ENCODE measurements around the gene SAMD4A. TPM values are rescaled to one million over a fixed set of nuclear protein-coding genes. Genes with fewer than 3 reads are reported as not detected.

Gene SAMD4A
- total RNA-seq, 2 experiments from 2014 or later = 2.4 to 2.6 TPM

DNA sequence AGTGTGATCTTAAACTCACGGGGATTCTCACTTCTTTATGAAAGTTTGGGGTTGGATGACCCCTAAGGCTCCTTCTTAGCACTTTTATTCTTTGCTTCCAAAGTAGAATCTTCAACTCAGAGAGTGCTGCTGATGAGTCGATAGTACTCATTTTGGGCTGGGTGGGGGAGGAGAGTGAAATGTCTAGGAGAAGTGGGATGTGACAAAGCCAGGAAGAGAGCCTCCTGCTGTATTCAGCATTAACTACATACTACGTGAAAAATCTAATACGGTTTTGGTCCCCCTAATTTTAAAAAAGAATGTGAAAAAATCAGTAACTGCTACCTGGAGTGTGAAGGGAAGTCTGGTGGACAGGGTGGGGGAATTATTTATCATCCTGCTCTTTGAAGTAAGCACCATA lies 148.3 kb downstream of the SAMD4A start:
- DNase-seq = no peak
- Mint-ChIP-seq H3K9me3 (no peaks in the 10 kb centered on the region), H3K36me3 (no peaks in the 10 kb centered on the region), H3K4me1 (ENCODE audit: low read depth) (peaks cover 17% of the 10 kb centered on the region), H3K4me3 (no peak overlapping the region), H3K27me3 (peaks cover 4% of the 10 kb centered on the region), H3K27ac (no peak overlapping the region)
- intact Hi-C loops (cut with micrococcal nuclease) = no loop called here
- ChIA-PET POLR2A (no interaction called here), CTCF (no interaction called here)

GRCh38 chr14:54715811-54716210 lies 148.9 kb downstream of the SAMD4A start:
- CTCF ChIA-PET = no interaction called here
- no peak for DNase-seq
- intact Hi-C loops (cut with micrococcal nuclease) = no loop called here
- POLR2A ChIA-PET = no interaction called here
- H3K36me3 Mint-ChIP-seq = no peaks in the 10 kb centered on the region
- H3K9me3 Mint-ChIP-seq = no peaks in the 10 kb centered on the region
- peaks cover 5% of the 10 kb centered on the region for H3K27me3 Mint-ChIP-seq
- no peak overlapping the region for H3K27ac Mint-ChIP-seq
- H3K4me1 Mint-ChIP-seq (ENCODE audit: low read depth) = peaks cover 17% of the 10 kb centered on the region
- no peak overlapping the region for H3K4me3 Mint-ChIP-seq

DNA sequence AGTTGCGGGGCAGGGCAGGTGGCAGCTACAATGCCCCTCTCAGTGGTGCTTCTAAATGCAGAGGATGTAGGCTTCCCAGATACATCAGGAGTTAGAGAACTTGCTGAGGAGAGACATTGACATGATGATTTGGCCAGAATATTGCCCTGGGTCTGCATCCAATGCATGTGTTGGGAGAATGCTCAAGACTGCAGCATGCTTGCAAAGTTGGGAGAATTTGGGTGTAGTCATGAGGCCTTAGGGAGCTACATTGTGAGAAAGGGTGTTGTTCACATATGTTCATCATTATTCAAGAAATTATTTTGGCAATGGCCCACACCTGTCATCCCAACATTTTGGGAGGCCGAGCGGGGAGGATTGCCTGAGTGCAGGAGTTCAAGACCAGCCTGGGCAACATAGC lies 149.9 kb downstream of the SAMD4A start:
- Mint-ChIP-seq H3K27ac (no peak overlapping the region), H3K9me3 (no peaks in the 10 kb centered on the region), H3K27me3 (peaks cover 5% of the 10 kb centered on the region), H3K36me3 (no peaks in the 10 kb centered on the region), H3K4me1 (ENCODE audit: low read depth) (peaks cover 9% of the 10 kb centered on the region), H3K4me3 (no peak overlapping the region)
- CTCF ChIA-PET = interaction anchor here (1.4 to 2.9 kb wide), 2 partner anchors 57 to 153 kb away, joined by 4 to 7 read pairs; no protein-coding TSS in a partner anchor
- POLR2A ChIA-PET = no interaction called here
- DNase-seq = no peak
- intact Hi-C loops (cut with micrococcal nuclease) = no loop called here

DNA sequence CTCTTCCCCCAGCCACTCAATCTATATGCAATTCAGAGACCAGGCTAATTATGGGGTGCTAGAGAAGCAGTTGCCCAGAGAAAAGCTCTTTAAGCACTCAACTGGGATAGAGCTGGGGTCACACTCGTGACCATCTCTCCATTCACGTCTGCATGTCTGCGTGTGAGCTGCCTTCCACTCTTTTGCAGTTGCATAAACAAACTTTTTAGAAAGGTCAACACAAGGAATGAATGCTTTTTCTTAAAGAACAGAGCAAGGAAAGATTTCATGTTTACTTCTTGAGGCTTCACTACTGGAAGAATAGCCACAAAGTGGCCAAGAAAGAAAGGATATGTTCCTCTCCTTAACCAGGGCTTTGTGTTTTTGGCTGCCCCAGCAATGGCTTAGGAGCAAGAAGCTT lies 151.1 kb downstream of the SAMD4A start:
- Mint-ChIP-seq H3K4me1 (ENCODE audit: low read depth) (no peaks in the 10 kb centered on the region), H3K4me3 (no peak overlapping the region), H3K9me3 (no peaks in the 10 kb centered on the region), H3K36me3 (no peaks in the 10 kb centered on the region), H3K27ac (no peak overlapping the region), H3K27me3 (peaks cover 5% of the 10 kb centered on the region)
- no peak for DNase-seq
- intact Hi-C loops (cut with micrococcal nuclease) = no loop called here
- ChIA-PET CTCF (interaction anchor here (0.6 to 2.9 kb wide), 4 partner anchors 55 to 154 kb away, joined by 3 to 7 read pairs (median 4); no protein-coding TSS in a partner anchor), POLR2A (no interaction called here)

DNA sequence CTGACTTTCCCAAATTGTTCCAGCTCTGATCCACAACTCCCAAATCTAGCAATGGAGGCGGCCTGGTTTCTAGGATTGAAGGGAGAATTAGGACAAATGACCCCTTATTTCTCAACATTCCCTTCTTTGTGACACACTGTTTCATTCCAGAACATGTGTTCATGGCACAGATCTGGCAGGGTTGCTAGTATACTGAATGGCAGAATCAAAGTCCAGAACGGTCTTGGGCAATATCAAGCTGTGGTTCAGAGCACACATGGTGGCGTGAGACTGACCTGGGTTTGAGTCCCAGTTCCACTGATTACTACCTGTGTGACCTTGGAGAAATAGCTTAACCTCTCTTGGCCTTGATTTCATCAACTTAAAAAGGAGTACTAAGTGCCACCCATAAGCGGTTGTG lies 152.5 kb downstream of the SAMD4A start:
- intact Hi-C loops (cut with micrococcal nuclease) = no loop called here
- ChIA-PET POLR2A (no interaction called here), CTCF (interaction anchor here (2.9 kb wide), 1 partner anchor 54 kb away, joined by 7 read pairs; no protein-coding TSS in a partner anchor)
- no peaks in the 10 kb centered on the region for H3K4me1 Mint-ChIP-seq (ENCODE audit: low read depth)
- peaks cover 9% of the 10 kb centered on the region for H3K27me3 Mint-ChIP-seq
- DNase-seq = no peak
- H3K9me3 Mint-ChIP-seq = no peaks in the 10 kb centered on the region
- H3K4me3 Mint-ChIP-seq = no peak overlapping the region
- H3K27ac Mint-ChIP-seq = no peak overlapping the region
- H3K36me3 Mint-ChIP-seq = no peaks in the 10 kb centered on the region

- ChIA-PET POLR2A (no interaction called here), CTCF (interaction anchor here (0.5 to 5.2 kb wide), 10 partner anchors 17 to 304 kb away, joined by 3 to 33 read pairs (median 4); partner anchors contain the start of genes SAMD4A, SOCS4 and WDHD1)
- Mint-ChIP-seq H3K9me3 (no peaks in the 10 kb centered on the region), H3K36me3 (no peaks in the 10 kb centered on the region), H3K27ac (no peak overlapping the region), H3K4me3 (no peak overlapping the region), H3K27me3 (peaks cover 26% of the 10 kb centered on the region), H3K4me1 (ENCODE audit: low read depth) (peaks cover under 1% of the 10 kb centered on the region)
- intact Hi-C loops (cut with micrococcal nuclease) = loop anchor here (2.0 kb wide), 1 partner anchor 158 kb away; no protein-coding TSS in a partner anchor
- no peak for DNase-seq
Measured at GRCh38 chr14:54722791-54723432, 156.0 kb downstream of the SAMD4A start.

- ChIA-PET CTCF (interaction anchor here (1.1 to 5.2 kb wide), 4 partner anchors 16 to 160 kb away, joined by 3 to 33 read pairs (median 6); partner anchors contain the start of gene SAMD4A), POLR2A (no interaction called here)
- Mint-ChIP-seq H3K27ac (no peak overlapping the region), H3K4me1 (ENCODE audit: low read depth) (peaks cover 11% of the 10 kb centered on the region), H3K4me3 (no peak overlapping the region), H3K36me3 (no peaks in the 10 kb centered on the region), H3K27me3 (peaks cover 29% of the 10 kb centered on the region), H3K9me3 (no peaks in the 10 kb centered on the region)
- intact Hi-C loops (cut with micrococcal nuclease) = no loop called here
- DNase-seq = no peak
Measured at GRCh38 chr14:54724123-54724522, 157.2 kb downstream of the SAMD4A start.

- Mint-ChIP-seq H3K27ac (no peak overlapping the region), H3K27me3 (peaks cover 29% of the 10 kb centered on the region), H3K4me1 (ENCODE audit: low read depth) (peaks cover 18% of the 10 kb centered on the region), H3K36me3 (no peaks in the 10 kb centered on the region), H3K9me3 (no peaks in the 10 kb centered on the region), H3K4me3 (no peak overlapping the region)
- DNase-seq = no peak
- intact Hi-C loops (cut with micrococcal nuclease) = no loop called here
- POLR2A ChIA-PET = no interaction called here
- CTCF ChIA-PET = interaction anchor here (0.9 to 5.2 kb wide), 4 partner anchors 12 to 161 kb away, joined by 4 to 33 read pairs (median 6); partner anchors contain the start of gene SAMD4A
Measured at GRCh38 chr14:54724676-54725325, 157.9 kb downstream of the SAMD4A start.

GRCh38 chr14:54725998-54726397 lies 159.1 kb downstream of the SAMD4A start:
- ChIA-PET POLR2A (no interaction called here), CTCF (interaction anchor here (0.7 to 5.2 kb wide), 2 partner anchors 48 to 99 kb away, joined by 3 to 33 read pairs; no protein-coding TSS in a partner anchor)
- Mint-ChIP-seq H3K27ac (no peak overlapping the region), H3K4me1 (ENCODE audit: low read depth) (peaks cover 30% of the 10 kb centered on the region), H3K36me3 (no peaks in the 10 kb centered on the region), H3K9me3 (no peaks in the 10 kb centered on the region), H3K4me3 (no peak overlapping the region), H3K27me3 (peaks cover 24% of the 10 kb centered on the region)
- DNase-seq = no peak
- intact Hi-C loops (cut with micrococcal nuclease) = no loop called here

- ChIA-PET CTCF (interaction anchor here (0.9 to 5.5 kb wide), 4 partner anchors 10 to 219 kb away, joined by 3 to 74 read pairs (median 4); partner anchors contain the start of genes CGRRF1 and SAMD4A), POLR2A (no interaction called here)
- H3K4me1 Mint-ChIP-seq (ENCODE audit: low read depth) = peaks cover 33% of the 10 kb centered on the region
- H3K36me3 Mint-ChIP-seq = no peaks in the 10 kb centered on the region
- no peak for DNase-seq
- no peak overlapping the region for H3K27ac Mint-ChIP-seq
- no peaks in the 10 kb centered on the region for H3K9me3 Mint-ChIP-seq
- no peak overlapping the region for H3K4me3 Mint-ChIP-seq
- intact Hi-C loops (cut with micrococcal nuclease) = no loop called here
- peaks cover 24% of the 10 kb centered on the region for H3K27me3 Mint-ChIP-seq
Measured at GRCh38 chr14:54727929-54728328, 161.0 kb downstream of the SAMD4A start.

- Mint-ChIP-seq H3K9me3 (no peaks in the 10 kb centered on the region), H3K36me3 (no peaks in the 10 kb centered on the region), H3K27me3 (peaks cover 20% of the 10 kb centered on the region), H3K4me1 (ENCODE audit: low read depth) (peaks cover 38% of the 10 kb centered on the region), H3K27ac (no peak overlapping the region), H3K4me3 (no peak overlapping the region)
- intact Hi-C loops (cut with micrococcal nuclease) = no loop called here
- DNase-seq = no peak
- CTCF ChIA-PET = interaction anchor here (1.1 to 5.5 kb wide), 5 partner anchors 9 to 164 kb away, joined by 3 to 74 read pairs (median 4); partner anchors contain the start of gene SAMD4A
- POLR2A ChIA-PET = no interaction called here
Measured at GRCh38 chr14:54728700-54729527, 162.0 kb downstream of the SAMD4A start.
